PFSK-1 (cell line): Measurements from ENCODE around the gene LIAS.

Source experiments
- FOXP2 ChIP-seq: optimal IDR thresholded peaks from 2 replicates; pipeline ENCODE3; 2011; ENCODE audit warnings: borderline replicate concordance, control low read depth, inconsistent platforms; ENCODE audit not compliant: insufficient read depth; ENCODE audit errors: extremely low read length, extremely low read depth
- POLR2AphosphoS5 ChIP-seq: IDR thresholded peaks from 2 replicates; pipeline ENCODE4 v1.6.1; 2012; ENCODE audit warnings: low read depth, mild to moderate bottlenecking, control low read depth, low read length, moderate library complexity
- SIN3A ChIP-seq: IDR thresholded peaks from 2 replicates; pipeline ENCODE4 v1.6.1; 2012; ENCODE audit warnings: mild to moderate bottlenecking, low read length, moderate library complexity, borderline replicate concordance; ENCODE audit not compliant: insufficient read depth
- TAF1 ChIP-seq: IDR thresholded peaks from 2 replicates; pipeline ENCODE4 v1.6.1; 2012; ENCODE audit warnings: low read length, control low read depth, borderline replicate concordance; ENCODE audit not compliant: insufficient read depth
- TF ChIP-seq, protein P1 (sequence below), 2 experiments: IDR thresholded peaks; 2 replicates each; pipeline versions ENCODE4 v1.6.1 to v1.8.0; 2011 to 2012; ENCODE audit warnings: low read depth in 2 of 2, low read length in 2 of 2, control low read depth in 1 of 2, inconsistent platforms in 1 of 2, mild to moderate bottlenecking in 1 of 2, moderate library complexity in 1 of 2; ENCODE audit not compliant: insufficient read depth in 1 of 2

The LIAS gene

DNA sequence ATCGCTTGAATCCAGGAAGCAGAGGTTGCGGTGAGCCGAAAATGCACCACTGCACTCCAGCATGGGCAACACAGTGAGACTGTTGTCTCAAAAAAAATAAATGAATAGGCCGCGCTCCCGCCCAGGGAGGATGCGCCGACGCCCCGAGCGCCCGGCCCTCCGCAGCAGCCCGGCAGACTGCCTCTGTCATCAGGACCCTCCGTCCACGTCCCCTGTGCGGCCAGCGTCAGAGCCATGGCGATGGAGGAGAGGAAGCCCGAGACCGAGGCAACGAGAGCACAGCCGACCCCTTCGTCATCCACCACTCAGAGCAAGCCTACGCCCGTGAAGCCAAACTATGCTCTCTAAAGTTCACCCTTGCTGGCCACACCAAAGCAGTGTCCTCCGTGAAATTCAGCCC lies 21.4 kb downstream of the LIAS start:
- TF ChIP-seq TAF1 (no peak), FOXP2 (no peak), POLR2AphosphoS5 (no peak), SIN3A (no peak)
- TF ChIP-seq, protein P1, sequence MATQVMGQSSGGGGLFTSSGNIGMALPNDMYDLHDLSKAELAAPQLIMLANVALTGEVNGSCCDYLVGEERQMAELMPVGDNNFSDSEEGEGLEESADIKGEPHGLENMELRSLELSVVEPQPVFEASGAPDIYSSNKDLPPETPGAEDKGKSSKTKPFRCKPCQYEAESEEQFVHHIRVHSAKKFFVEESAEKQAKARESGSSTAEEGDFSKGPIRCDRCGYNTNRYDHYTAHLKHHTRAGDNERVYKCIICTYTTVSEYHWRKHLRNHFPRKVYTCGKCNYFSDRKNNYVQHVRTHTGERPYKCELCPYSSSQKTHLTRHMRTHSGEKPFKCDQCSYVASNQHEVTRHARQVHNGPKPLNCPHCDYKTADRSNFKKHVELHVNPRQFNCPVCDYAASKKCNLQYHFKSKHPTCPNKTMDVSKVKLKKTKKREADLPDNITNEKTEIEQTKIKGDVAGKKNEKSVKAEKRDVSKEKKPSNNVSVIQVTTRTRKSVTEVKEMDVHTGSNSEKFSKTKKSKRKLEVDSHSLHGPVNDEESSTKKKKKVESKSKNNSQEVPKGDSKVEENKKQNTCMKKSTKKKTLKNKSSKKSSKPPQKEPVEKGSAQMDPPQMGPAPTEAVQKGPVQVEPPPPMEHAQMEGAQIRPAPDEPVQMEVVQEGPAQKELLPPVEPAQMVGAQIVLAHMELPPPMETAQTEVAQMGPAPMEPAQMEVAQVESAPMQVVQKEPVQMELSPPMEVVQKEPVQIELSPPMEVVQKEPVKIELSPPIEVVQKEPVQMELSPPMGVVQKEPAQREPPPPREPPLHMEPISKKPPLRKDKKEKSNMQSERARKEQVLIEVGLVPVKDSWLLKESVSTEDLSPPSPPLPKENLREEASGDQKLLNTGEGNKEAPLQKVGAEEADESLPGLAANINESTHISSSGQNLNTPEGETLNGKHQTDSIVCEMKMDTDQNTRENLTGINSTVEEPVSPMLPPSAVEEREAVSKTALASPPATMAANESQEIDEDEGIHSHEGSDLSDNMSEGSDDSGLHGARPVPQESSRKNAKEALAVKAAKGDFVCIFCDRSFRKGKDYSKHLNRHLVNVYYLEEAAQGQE (IDR thresholded peaks at IDR 0.05; ENCODE audit: insufficient read depth in 1 of 2, low read depth in 2 of 2, low read length in 2 of 2) = no peak

DNA sequence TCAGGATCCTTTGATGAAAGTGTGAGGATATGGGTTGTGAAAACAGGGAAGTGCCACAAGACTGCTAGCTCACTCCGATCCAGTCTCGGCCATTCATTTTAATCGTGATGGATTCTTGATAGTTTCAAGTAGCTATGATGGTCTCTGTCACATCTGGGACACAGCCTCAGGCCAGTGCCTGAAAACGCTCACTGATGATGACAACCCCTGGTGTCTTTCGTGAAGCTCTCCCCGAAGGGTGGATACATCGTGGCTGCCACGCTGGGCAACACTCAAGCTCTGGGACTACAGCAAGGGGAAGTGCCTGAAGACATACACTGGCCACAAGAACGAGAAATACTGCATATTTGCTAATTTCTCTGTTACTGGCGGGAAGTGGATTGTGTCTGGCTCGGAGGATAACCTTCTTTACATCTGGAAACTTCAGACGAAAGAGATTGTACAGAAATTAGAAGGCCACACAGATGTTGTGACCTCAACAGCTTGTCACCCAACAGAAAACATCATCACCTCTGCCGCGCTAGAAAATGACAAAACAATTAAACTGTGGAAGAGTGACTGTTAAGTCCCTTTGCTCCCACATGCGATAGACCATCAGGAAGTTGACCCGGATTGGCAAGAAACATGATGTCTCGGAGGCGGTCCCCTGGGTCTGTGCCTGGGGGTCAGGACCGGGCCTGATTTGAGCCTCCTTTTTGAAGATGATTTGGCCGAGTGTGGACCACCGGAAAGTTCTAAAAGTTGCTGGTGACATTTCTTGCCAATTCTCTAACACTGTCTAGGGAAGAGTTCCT lies 22.2 kb downstream of the LIAS start:
- no peak for TF ChIP-seq POLR2AphosphoS5
- no peak for TF ChIP-seq TAF1
- TF ChIP-seq SIN3A = no peak
- TF ChIP-seq, protein P1 (IDR thresholded peaks at IDR 0.05; ENCODE audit: insufficient read depth in 1 of 2, low read depth in 2 of 2, low read length in 2 of 2) = no peak
- no peak for TF ChIP-seq FOXP2

DNA sequence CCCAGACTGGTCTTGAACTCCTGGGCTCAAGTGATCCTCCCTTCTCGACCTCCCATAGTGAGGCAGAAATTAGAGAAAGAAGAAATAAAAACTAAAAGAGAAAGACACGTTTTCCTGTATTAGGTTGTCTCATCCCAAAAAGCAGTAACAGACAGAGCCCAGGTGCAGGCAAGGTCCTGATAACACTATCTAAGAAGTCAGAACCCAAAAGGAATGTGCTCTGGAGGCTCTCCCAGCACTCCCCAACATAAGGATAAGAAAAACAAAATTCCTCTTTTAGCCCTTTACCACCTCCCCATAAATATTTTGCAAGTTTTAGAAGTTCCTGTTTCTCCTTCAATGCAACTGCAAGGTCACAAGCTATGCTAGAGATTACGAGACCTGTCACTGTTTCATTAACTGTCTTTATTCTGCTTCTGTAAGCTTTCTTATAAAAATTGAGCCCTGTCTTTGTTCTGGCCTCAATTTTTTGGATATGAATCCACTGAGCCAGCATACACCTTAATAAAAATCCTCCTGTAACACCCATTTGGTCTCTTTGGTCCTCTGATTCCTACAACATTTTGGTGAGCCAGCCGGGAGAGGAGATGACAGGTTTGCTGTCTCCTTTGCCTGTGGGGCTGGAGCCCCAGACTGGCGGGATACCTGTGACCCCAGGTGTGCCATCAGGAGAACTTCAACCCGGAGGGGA lies 25.9 kb downstream of the LIAS start:
- TF ChIP-seq SIN3A (no peak), FOXP2 (no peak), POLR2AphosphoS5 (no peak), TAF1 (no peak)
- TF ChIP-seq, protein P1 (IDR thresholded peaks at IDR 0.05; ENCODE audit: insufficient read depth in 1 of 2, low read depth in 2 of 2, low read length in 2 of 2) = no peak

DNA sequence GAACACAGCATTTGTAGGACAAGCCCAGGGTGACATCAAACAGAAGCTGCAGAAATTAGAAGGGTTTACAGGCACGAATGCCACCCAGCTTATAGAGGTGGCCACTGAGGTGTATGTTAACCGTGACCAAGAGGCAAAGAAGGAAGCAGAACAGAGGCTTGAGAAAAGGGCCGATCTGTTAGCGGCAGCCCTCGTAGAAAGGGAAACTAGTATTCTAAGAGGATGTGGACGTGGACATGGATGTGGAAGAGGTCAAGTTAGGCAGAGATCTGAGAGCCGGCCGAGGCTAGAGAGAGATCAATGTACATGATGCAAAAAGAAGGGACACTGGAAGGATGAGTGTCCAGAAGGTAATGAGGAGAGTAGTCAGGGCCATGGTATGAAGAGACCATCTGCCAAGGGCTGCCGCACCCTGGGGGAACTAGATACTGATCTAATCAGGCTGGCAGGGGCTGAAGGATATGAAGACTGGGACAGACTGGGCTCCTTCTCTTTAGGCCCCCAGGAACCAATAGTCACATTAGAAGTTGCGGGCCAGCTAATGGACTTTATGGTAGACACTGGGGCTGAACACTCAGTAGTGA lies 27.5 kb downstream of the LIAS start:
- TF ChIP-seq POLR2AphosphoS5 = no peak
- TF ChIP-seq, protein P1 (IDR thresholded peaks at IDR 0.05; ENCODE audit: insufficient read depth in 1 of 2, low read depth in 2 of 2, low read length in 2 of 2) = no peak
- no peak for TF ChIP-seq SIN3A
- TF ChIP-seq FOXP2 = no peak
- no peak for TF ChIP-seq TAF1
